Forelimb muscle (tissue), 1 donor: ENCODE measurements around the gene EXOSC10. TPM values are rescaled to one million over a fixed set of nuclear protein-coding genes. Genes with fewer than 3 reads are reported as not detected.
A peak's percentile ranks its signal among the peaks of the same experiment; 100 is the strongest.
"Not testable (repeated sequence)": the region's sequence is repeated elsewhere in the genome, so short reads cannot be mapped to it uniquely, and the experiment has no call there.

Experiments used
- DNase-seq: peaks from one replicate; pipeline ENCODE4 v3.0.0-alpha.2; 2013; ENCODE audit warnings: low read depth
- polyA plus RNA-seq: library from polyadenylated mRNA; unstranded; fragments of 120-200 nt; gene quantifications from one replicate; pipeline ENCODE4 v1.2.1, GENCODE V29; 2013; ENCODE audit not compliant: insufficient read length

The EXOSC10 gene
- polyA plus RNA-seq, 1 donor = 56.4 TPM

- DNase-seq = no peak
Observed at GRCh38 chr1:11044086-11044848, 55.4 kb downstream of the EXOSC10 start.

GRCh38 chr1:11042995-11043874 is 56.4 kb downstream of the EXOSC10 start:
- DNase-seq = no peak

GRCh38 chr1:11042065-11042464 is 57.6 kb downstream of the EXOSC10 start:
- no peak for DNase-seq

GRCh38 chr1:11041048-11041447 is 58.6 kb downstream of the EXOSC10 start:
- no peak for DNase-seq

- DNase-seq = not testable (repeated sequence)
Observed at GRCh38 chr1:11040105-11040429, 59.6 kb downstream of the EXOSC10 start.

- no peak for DNase-seq
Observed at GRCh38 chr1:11039351-11040104, 60.1 kb downstream of the EXOSC10 start.

- DNase-seq = peak; percentile 72
Observed at GRCh38 chr1:11037740-11038182, 61.9 kb downstream of the EXOSC10 start.

- DNase-seq = not testable (repeated sequence)
Observed at GRCh38 chr1:11037019-11037739, 62.5 kb downstream of the EXOSC10 start.

GRCh38 chr1:11031624-11032262 is 67.9 kb downstream of the EXOSC10 start:
- DNase-seq = no peak

- no peak for DNase-seq
Observed at GRCh38 chr1:11030865-11031264, 68.8 kb downstream of the EXOSC10 start.

GRCh38 chr1:11028018-11028417 is 71.7 kb downstream of the EXOSC10 start:
- no peak for DNase-seq

GRCh38 chr1:11027316-11027715 is 72.4 kb downstream of the EXOSC10 start:
- DNase-seq = no peak

- DNase-seq = no peak
Observed at GRCh38 chr1:11026903-11027302, 72.8 kb downstream of the EXOSC10 start.

GRCh38 chr1:11026052-11026451 is 73.6 kb downstream of the EXOSC10 start:
- DNase-seq = no peak

GRCh38 chr1:11025618-11026017 is 74.1 kb downstream of the EXOSC10 start:
- DNase-seq = no peak

- no peak for DNase-seq
Observed at GRCh38 chr1:11024874-11025203, 74.8 kb downstream of the EXOSC10 start.

- no peak for DNase-seq
Observed at GRCh38 chr1:11024154-11024873, 75.4 kb downstream of the EXOSC10 start.

GRCh38 chr1:11023201-11023600 is 76.5 kb downstream of the EXOSC10 start:
- no peak for DNase-seq

GRCh38 chr1:11019971-11020370 is 79.7 kb downstream of the EXOSC10 start:
- no peak for DNase-seq

GRCh38 chr1:11019358-11019757 is 80.3 kb downstream of the EXOSC10 start:
- not testable (repeated sequence) for DNase-seq
